Mesothelial cell of epicardium (in vitro differentiated cells): ENCODE data around the gene DOK6. TPM values are rescaled to one million over a fixed set of nuclear protein-coding genes. Genes with fewer than 3 reads are reported as not detected.

Experiments
- DNase-seq, 2 experiments: peaks; one replicate each; pipeline ENCODE4 v3.0.0; 2021; ENCODE audit warnings: low spot score in 2 of 2; ENCODE audit not compliant: unreplicated experiment in 2 of 2
- H3K27ac Mint-ChIP-seq: 2 replicates; pipeline ENCODE4 v1.8.0; 2021; ENCODE audit warnings: mixed read lengths
- H3K27me3 Mint-ChIP-seq: 2 replicates; pipeline ENCODE4 v1.8.0; 2021; ENCODE audit warnings: low read depth, mixed read lengths
- H3K36me3 Mint-ChIP-seq: 2 replicates; pipeline ENCODE4 v1.8.0; 2021; ENCODE audit warnings: mixed read lengths
- H3K4me1 Mint-ChIP-seq: 2 replicates; pipeline ENCODE4 v1.8.0; 2021; ENCODE audit warnings: mixed read lengths
- H3K4me3 Mint-ChIP-seq: 2 replicates; pipeline ENCODE4 v1.8.0; 2021; ENCODE audit warnings: mild to moderate bottlenecking, moderate library complexity, mixed read lengths
- H3K9me3 Mint-ChIP-seq: 2 replicates; pipeline ENCODE4 v1.8.0; 2021; ENCODE audit warnings: mixed read lengths
- total RNA-seq: library from RNA; stranded (reverse); gene quantifications from 3 replicates; pipeline ENCODE4 v1.2.1, GENCODE V29; 2021
- TF ChIP-seq, protein P1 (sequence below): fragments of 200-600 bp; sonication (generic); IDR thresholded peaks from one replicate; pipeline ENCODE4 v1.5.0; 2021; ENCODE audit warnings: antibody characterized with exemption; ENCODE audit not compliant: unreplicated experiment

The DOK6 gene
- total RNA-seq, 1 donor from 2014 or later, result 4.9 TPM

DNA sequence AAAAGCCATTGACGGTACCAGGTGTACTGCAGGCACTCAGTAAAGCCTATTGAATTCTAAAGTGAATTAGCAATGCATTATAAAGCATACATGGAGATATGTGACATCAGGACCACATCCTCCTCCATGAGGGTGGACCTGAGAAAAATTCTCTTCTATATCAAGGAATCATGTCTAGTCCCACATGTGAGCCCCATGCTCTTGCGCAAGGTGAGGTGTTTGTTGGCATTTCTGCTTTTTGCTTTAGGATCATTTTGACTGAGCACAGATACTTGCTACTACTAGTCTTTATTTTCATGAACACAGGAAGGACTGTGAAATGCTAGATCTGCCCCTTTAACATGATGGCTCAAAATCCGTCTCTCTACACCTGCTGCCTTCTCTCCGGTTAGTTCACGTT is 363.1 kb downstream of the DOK6 start:
- H3K27me3 Mint-ChIP-seq, result no peaks in the 10 kb centered on the region
- no peak for DNase-seq
- no peaks in the 10 kb centered on the region for H3K9me3 Mint-ChIP-seq
- no peak overlapping the region for H3K4me3 Mint-ChIP-seq
- H3K27ac Mint-ChIP-seq, result no peak overlapping the region
- no peaks in the 10 kb centered on the region for H3K36me3 Mint-ChIP-seq
- no peaks in the 10 kb centered on the region for H3K4me1 Mint-ChIP-seq
- TF ChIP-seq, protein P1, sequence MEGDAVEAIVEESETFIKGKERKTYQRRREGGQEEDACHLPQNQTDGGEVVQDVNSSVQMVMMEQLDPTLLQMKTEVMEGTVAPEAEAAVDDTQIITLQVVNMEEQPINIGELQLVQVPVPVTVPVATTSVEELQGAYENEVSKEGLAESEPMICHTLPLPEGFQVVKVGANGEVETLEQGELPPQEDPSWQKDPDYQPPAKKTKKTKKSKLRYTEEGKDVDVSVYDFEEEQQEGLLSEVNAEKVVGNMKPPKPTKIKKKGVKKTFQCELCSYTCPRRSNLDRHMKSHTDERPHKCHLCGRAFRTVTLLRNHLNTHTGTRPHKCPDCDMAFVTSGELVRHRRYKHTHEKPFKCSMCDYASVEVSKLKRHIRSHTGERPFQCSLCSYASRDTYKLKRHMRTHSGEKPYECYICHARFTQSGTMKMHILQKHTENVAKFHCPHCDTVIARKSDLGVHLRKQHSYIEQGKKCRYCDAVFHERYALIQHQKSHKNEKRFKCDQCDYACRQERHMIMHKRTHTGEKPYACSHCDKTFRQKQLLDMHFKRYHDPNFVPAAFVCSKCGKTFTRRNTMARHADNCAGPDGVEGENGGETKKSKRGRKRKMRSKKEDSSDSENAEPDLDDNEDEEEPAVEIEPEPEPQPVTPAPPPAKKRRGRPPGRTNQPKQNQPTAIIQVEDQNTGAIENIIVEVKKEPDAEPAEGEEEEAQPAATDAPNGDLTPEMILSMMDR, result no peak

DNA sequence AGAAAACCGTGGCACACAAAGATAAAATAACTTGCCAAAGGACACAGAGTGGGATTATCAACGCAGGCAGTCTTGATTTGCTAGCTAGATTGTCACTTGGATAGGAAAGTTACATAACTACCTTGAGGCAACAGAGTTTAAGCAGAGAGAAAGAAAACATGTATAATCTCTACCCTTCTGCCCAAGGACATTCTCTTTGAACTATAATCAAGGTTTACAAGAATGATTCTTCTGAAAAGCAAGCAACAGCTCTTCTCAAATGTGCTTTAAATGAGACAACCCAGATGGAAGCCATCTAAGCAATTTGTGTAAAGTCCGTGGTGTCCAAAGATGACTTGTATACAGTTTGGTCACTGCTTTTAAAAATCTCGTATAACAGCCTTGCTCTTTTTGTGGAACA is 369.6 kb downstream of the DOK6 start:
- H3K27ac Mint-ChIP-seq, result no peak overlapping the region

DNA sequence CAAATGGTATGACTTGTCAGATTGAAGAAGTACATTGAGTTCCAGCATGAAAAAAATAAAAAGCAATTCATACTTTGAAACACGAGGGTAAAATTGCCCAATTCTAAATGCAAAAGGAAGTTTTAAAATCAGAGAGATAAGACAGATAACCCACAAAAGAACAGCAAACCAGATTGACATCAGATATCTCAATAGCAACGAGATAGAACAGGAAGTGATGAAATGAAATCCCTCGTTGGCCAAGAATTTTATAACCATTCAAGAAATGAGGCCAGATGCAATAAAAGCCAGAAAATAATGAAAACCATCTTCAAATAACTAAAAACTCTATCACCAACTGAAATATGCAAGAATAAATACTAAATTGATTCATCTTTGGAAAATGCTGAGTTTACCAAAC is 374.1 kb downstream of the DOK6 start:
- Mint-ChIP-seq H3K27ac (no peak overlapping the region), H3K9me3 (peaks cover 18% of the 10 kb centered on the region), H3K36me3 (peaks cover 2% of the 10 kb centered on the region), H3K27me3 (no peaks in the 10 kb centered on the region), H3K4me3 (no peak overlapping the region), H3K4me1 (no peaks in the 10 kb centered on the region)
- no peak for DNase-seq
- TF ChIP-seq, protein P1, result no peak

More for the DNA sequence above, 369.6 kb downstream of the DOK6 start:
- no peaks in the 10 kb centered on the region for H3K4me1 Mint-ChIP-seq
- H3K27me3 Mint-ChIP-seq, result no peaks in the 10 kb centered on the region
- H3K4me3 Mint-ChIP-seq, result no peak overlapping the region
- no peak for DNase-seq
- TF ChIP-seq, protein P1, result no peak
- peaks cover 18% of the 10 kb centered on the region for H3K9me3 Mint-ChIP-seq
- peaks cover 2% of the 10 kb centered on the region for H3K36me3 Mint-ChIP-seq

DNA sequence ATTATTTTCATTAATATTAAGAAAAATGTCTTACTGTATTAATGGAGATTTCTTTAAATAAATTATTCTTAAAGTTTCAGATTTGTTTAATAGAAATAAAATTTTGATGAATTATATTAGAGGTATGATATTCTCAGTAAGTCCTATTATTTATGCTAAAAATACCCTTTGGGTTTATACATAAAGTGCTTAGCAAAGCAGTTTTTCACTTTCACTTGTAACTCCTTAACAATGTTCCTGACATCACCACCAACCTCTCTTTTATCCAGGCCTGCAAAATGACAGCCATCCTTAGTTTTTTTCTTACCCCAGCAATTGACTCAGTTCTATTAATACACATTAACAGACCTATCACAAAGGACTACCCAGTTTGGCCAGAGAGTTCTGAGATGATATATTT is 376.6 kb downstream of the DOK6 start:
- H3K9me3 Mint-ChIP-seq, result peaks cover 13% of the 10 kb centered on the region
- no peak for DNase-seq
- no peak overlapping the region for H3K27ac Mint-ChIP-seq
- TF ChIP-seq, protein P1, result no peak
- no peak overlapping the region for H3K4me3 Mint-ChIP-seq
- no peaks in the 10 kb centered on the region for H3K4me1 Mint-ChIP-seq
- no peaks in the 10 kb centered on the region for H3K27me3 Mint-ChIP-seq
- peaks cover under 1% of the 10 kb centered on the region for H3K36me3 Mint-ChIP-seq

DNA sequence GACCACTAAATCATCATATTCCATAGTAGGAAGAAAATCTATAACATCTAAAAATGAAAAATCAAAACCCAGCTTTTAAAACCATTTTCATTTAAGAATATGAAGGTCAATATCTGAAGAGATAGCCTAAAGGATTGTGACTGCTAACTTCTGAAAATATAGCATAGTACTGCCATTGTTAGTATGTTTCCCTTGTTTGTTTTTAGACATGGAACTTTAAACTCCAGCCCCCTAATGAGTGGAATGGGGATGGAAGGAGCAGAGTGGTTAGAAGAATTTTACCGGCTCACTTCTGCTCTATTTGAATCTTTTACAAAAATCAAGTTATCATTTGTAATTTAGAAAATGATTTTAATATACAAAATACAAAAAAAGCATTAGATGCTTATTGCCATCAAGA is 378.0 kb downstream of the DOK6 start:
- TF ChIP-seq, protein P1, result no peak
- H3K4me1 Mint-ChIP-seq, result no peaks in the 10 kb centered on the region
- no peaks in the 10 kb centered on the region for H3K36me3 Mint-ChIP-seq
- DNase-seq, result no peak
- H3K27ac Mint-ChIP-seq, result no peak overlapping the region
- H3K4me3 Mint-ChIP-seq, result no peak overlapping the region
- peaks cover under 1% of the 10 kb centered on the region for H3K9me3 Mint-ChIP-seq
- H3K27me3 Mint-ChIP-seq, result no peaks in the 10 kb centered on the region

DNA sequence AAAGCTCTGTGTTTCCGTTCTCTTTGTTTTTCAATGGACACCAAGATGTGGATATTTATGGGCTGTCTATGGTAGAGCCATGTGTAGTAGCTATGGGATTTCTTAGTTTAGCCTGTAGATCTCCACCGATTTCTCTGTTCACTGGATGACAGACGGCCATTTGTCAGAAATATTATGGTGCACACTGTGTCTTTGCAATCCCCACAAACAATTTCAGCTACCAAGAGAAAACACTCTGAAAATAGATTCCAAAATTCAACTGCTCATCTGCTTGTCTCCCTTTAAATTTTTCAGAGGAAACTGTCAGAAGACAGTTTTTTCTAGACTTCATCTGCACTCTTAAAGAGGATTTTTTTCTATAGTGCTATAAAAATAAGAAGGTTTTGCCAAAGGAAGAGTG is 380.2 kb downstream of the DOK6 start:
- no peaks in the 10 kb centered on the region for H3K27me3 Mint-ChIP-seq
- no peaks in the 10 kb centered on the region for H3K4me1 Mint-ChIP-seq
- H3K4me3 Mint-ChIP-seq, result no peak overlapping the region
- H3K9me3 Mint-ChIP-seq, result no peaks in the 10 kb centered on the region
- TF ChIP-seq, protein P1, result no peak
- no peak overlapping the region for H3K27ac Mint-ChIP-seq
- no peaks in the 10 kb centered on the region for H3K36me3 Mint-ChIP-seq
- no peak for DNase-seq
